B cell (primary cell): ENCODE data around the gene ELMOD3. TPM values are rescaled to one million over a fixed set of nuclear protein-coding genes. Genes with fewer than 3 reads are reported as not detected.

Experiments
- ATAC-seq: fragments of 200-7000 bp; cut with Tn5 transposase; one replicate; pipeline ENCODE4 v1.10.0; 2021; ENCODE audit warnings: low read depth, mild to moderate bottlenecking, moderate number of reproducible peaks, moderate library complexity
- CTCF ChIA-PET: fragments of 350-600 bp; sonication (Branson Sonifier 250); formaldehyde crosslinking; loops from one replicate; lab custom pipeline; 2021; ENCODE audit warnings: antibody characterized with exemption, inconsistent platforms; lab: Charles Lee
- POLR2A ChIA-PET: fragments of 350-600 bp; sonication (Branson Sonifier 250); formaldehyde crosslinking; loops from one replicate; lab custom pipeline; 2021; ENCODE audit warnings: antibody characterized with exemption; lab: Charles Lee
- DNase-seq: peaks from one replicate; pipeline ENCODE4 v3.0.0; 2013
- H2AFZ ChIP-seq: 2 replicates; pipeline ENCODE4 v1.6.1; 2012; ENCODE audit warnings: mild to moderate bottlenecking, low read depth, low read length; ENCODE audit not compliant: insufficient read depth, poor library complexity, severe bottlenecking
- H3K27ac ChIP-seq, 2 donors: 1 replicate in 1 of 2; 2 replicates in 1 of 2; pipeline ENCODE4 v1.5.1; 2012 to 2013; ENCODE audit warnings: low read length in 2 of 2, mild to moderate bottlenecking in 2 of 2, moderate library complexity in 1 of 2
- H3K27me3 ChIP-seq, 4 experiments: fragments of 200-600 bp in 1 of 4; sonication (generic) in 1 of 4; replicated peaks in 1 of 4; 1 replicate in 2 of 4; 2 replicates in 2 of 4; pipeline versions ENCODE4 v1.6.1 to v1.7.0; 2013 to 2016; ENCODE audit warnings: low read length in 3 of 4, mild to moderate bottlenecking in 2 of 4, mixed read lengths in 1 of 4, moderate library complexity in 1 of 4; ENCODE audit not compliant: insufficient read depth in 4 of 4, control insufficient read depth in 3 of 4; ENCODE audit errors: control extremely low read depth in 1 of 4
- H3K36me3 ChIP-seq, 2 experiments: replicated peaks in 1 of 2; 1 replicate in 1 of 2; 2 replicates in 1 of 2; pipeline versions ENCODE4 v1.6.1 to v1.7.1; 2013; ENCODE audit warnings: low read length in 1 of 2; ENCODE audit not compliant: insufficient read depth in 2 of 2, control insufficient read depth in 1 of 2; ENCODE audit errors: control extremely low read depth in 1 of 2, extremely low read depth in 1 of 2
- H3K4me1 ChIP-seq, 2 donors: fragments of 200-600 bp in 1 of 2; sonication (generic) in 1 of 2; 1 replicate in 1 of 2; 2 replicates in 1 of 2; pipeline versions ENCODE4 v1.5.1 to v1.6.1; 2013 to 2017; ENCODE audit warnings: low read length in 2 of 2; ENCODE audit not compliant: control insufficient read depth in 2 of 2, insufficient read depth in 2 of 2
- H3K4me2 ChIP-seq: replicated peaks from 2 replicates; pipeline ENCODE3; 2012; ENCODE audit warnings: mild to moderate bottlenecking, low read depth, low read length; ENCODE audit not compliant: poor library complexity, severe bottlenecking
- H3K4me3 ChIP-seq, 5 experiments: fragments of 200-600 bp in 1 of 5; sonication (generic) in 1 of 5; 1 replicate in 3 of 5; 2 replicates in 2 of 5; pipeline versions ENCODE4 v1.5.1 to v1.7.0; 2011 to 2016; ENCODE audit warnings: low read length in 4 of 5, mild to moderate bottlenecking in 4 of 5, low read depth in 2 of 5, control low read depth in 1 of 5, moderate library complexity in 1 of 5; ENCODE audit not compliant: insufficient read depth in 1 of 5; ENCODE audit errors: control extremely low read depth in 1 of 5, extremely low read depth in 1 of 5
- H3K79me2 ChIP-seq: fragments of 200-600 bp; sonication (generic); one replicate; pipeline ENCODE4 v1.6.0; 2016; ENCODE audit warnings: low read length; ENCODE audit not compliant: control insufficient read depth, insufficient read depth
- H3K9ac ChIP-seq: fragments of 200-600 bp; sonication (generic); 2 replicates; pipeline ENCODE4 v1.6.1; 2017; ENCODE audit warnings: mild to moderate bottlenecking, low read length, moderate library complexity
- H3K9me3 ChIP-seq, 3 donors: one replicate each; pipeline versions ENCODE4 v1.6.1 to v1.7.1; 2013; ENCODE audit warnings: low read length in 2 of 3; ENCODE audit not compliant: control insufficient read depth in 2 of 3, insufficient read depth in 1 of 3; ENCODE audit errors: control extremely low read depth in 1 of 3
- H4K20me1 ChIP-seq: 2 replicates; pipeline ENCODE4 v1.6.0; 2012; ENCODE audit warnings: mild to moderate bottlenecking, low read length; ENCODE audit not compliant: insufficient read depth, control insufficient read depth, poor library complexity, severe bottlenecking
- H3K27ac Mint-ChIP-seq: one replicate; pipeline ENCODE4 v1.8.0; 2021; ENCODE audit warnings: mixed read lengths
- H3K27me3 Mint-ChIP-seq: one replicate; pipeline ENCODE4 v1.8.0; 2021; ENCODE audit warnings: mixed read lengths
- H3K4me1 Mint-ChIP-seq: one replicate; pipeline ENCODE4 v1.8.0; 2021; ENCODE audit warnings: mixed read lengths
- H3K4me3 Mint-ChIP-seq: one replicate; pipeline ENCODE4 v1.8.0; 2021; ENCODE audit warnings: mixed read lengths
- H3K9me3 Mint-ChIP-seq: one replicate; pipeline ENCODE4 v1.8.0; 2022; ENCODE audit warnings: mixed read lengths; ENCODE audit not compliant: insufficient read depth
- EZH2 ChIP-seq: IDR thresholded peaks from 2 replicates; pipeline ENCODE4 v1.6.1; 2012; ENCODE audit warnings: borderline replicate concordance, low read depth, mild to moderate bottlenecking, moderate library complexity, low read length; ENCODE audit not compliant: insufficient read depth, poor library complexity, severe bottlenecking
- WGBS: methylation state at CpG from one replicate; pipeline ENCODE4 v1.1.5; 2013; ENCODE audit warnings: missing lambda C conversion rate; ENCODE audit not compliant: insufficient coverage; 5-methylcytosine and 5-hydroxymethylcytosine counted together
- intact Hi-C: fragments of 100-400 bp; cut with micrococcal nuclease; formaldehyde crosslinking; loops from one replicate; pipeline ENCODE4 v1.10.0; 2022
- polyA plus RNA-seq: library from polyadenylated mRNA; depleted of rRNA; stranded (reverse); fragments of >200 nt; gene quantifications from 2 replicates; pipeline ENCODE4 v1.2.3, GENCODE V29; 2012
- total RNA-seq, 2 donors: library from RNA; stranded (reverse); fragments of 120-200 nt in 1 of 2; gene quantifications; 1 replicate in 1 of 2; 2 replicates in 1 of 2; pipeline versions ENCODE4 v1.2.3 to v1.2.4, GENCODE V29; 2013 to 2022
- TF ChIP-seq, protein P1 (sequence below): fragments of 200-600 bp; IDR thresholded peaks from one replicate; pipeline ENCODE4 v1.8.0; 2022; ENCODE audit warnings: antibody characterized with exemption, mild to moderate bottlenecking

Gene ELMOD3
- total and polyA plus RNA-seq, 2 donors (not counting 1 experiment from before 2014, with no cell fraction given), result 34.3 to 57.6 TPM

DNA sequence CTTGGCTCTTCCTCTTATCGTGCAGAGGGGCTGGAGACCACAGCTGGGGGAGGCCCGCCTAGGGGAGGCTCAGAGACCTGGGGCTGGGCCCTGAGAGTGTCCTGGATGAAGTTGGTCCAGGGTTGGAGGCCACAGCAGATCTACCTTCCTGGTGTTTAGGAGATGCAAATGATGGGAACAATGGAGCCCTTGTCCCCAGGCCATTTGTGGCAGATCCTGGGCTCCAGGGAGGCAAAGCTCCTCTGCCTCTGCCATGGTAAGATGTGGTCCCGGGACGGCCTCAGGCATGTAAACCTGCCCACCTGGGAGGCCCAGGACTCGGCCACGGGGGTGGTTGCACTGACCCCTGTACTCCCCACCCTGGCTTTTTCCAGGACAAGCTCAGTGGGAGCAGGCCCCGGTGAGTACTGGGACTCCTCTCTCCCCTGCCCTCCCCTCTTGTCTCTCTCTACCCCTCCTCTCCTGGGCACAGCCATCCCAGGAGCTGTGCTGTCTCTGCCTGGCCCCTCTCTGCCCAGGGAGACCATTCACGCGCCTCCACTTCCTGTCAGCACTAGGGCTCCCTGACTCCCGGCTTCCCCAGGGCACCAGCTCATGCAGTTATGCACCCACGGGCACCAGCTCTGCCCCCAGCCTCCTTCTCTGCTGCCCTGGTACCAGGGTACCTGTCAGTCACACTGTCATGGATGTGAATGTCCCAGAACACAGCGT is 74.8 kb downstream of the ELMOD3 start:
- Histone ChIP-seq H3K9ac (no peak overlapping the region), H3K4me2 (no peak overlapping the region), H3K27me3 (no peaks in the 10 kb centered on the region), H3K79me2 (no peaks in the 10 kb centered on the region), H3K4me1 (peaks cover 0 to 2% of the 10 kb centered on the region in 2 donors), H3K4me3 (no peak overlapping the region), H3K27ac (no peak overlapping the region), H2AFZ (no peak overlapping the region), H3K9me3 (no peaks in the 10 kb centered on the region), H3K36me3 (no peaks in the 10 kb centered on the region), H4K20me1 (no peaks in the 10 kb centered on the region)
- DNase-seq, result no peak
- no peak for ATAC-seq
- Mint-ChIP-seq H3K27me3 (no peaks in the 10 kb centered on the region), H3K4me3 (no peak overlapping the region), H3K27ac (peak overlapping the region; percentile 20), H3K4me1 (no peaks in the 10 kb centered on the region), H3K9me3 (no peaks in the 10 kb centered on the region)
- intact Hi-C loops, result no loop called here
- ChIA-PET CTCF (interaction anchor here (1.3 to 1.6 kb wide), 2 partner anchors 9 to 121 kb away, joined by 5 to 7 read pairs; no protein-coding TSS in a partner anchor), POLR2A (interaction anchor here (0.6 to 1.4 kb wide), 2 partner anchors 8 to 69 kb away, joined by 4 to 6 read pairs; no protein-coding TSS in a partner anchor)
- 71% methylated on average over 12 of the region's 12 CpGs for WGBS
- TF ChIP-seq, protein P1, sequence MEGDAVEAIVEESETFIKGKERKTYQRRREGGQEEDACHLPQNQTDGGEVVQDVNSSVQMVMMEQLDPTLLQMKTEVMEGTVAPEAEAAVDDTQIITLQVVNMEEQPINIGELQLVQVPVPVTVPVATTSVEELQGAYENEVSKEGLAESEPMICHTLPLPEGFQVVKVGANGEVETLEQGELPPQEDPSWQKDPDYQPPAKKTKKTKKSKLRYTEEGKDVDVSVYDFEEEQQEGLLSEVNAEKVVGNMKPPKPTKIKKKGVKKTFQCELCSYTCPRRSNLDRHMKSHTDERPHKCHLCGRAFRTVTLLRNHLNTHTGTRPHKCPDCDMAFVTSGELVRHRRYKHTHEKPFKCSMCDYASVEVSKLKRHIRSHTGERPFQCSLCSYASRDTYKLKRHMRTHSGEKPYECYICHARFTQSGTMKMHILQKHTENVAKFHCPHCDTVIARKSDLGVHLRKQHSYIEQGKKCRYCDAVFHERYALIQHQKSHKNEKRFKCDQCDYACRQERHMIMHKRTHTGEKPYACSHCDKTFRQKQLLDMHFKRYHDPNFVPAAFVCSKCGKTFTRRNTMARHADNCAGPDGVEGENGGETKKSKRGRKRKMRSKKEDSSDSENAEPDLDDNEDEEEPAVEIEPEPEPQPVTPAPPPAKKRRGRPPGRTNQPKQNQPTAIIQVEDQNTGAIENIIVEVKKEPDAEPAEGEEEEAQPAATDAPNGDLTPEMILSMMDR, result no peak
- no peak for TF ChIP-seq EZH2

DNA sequence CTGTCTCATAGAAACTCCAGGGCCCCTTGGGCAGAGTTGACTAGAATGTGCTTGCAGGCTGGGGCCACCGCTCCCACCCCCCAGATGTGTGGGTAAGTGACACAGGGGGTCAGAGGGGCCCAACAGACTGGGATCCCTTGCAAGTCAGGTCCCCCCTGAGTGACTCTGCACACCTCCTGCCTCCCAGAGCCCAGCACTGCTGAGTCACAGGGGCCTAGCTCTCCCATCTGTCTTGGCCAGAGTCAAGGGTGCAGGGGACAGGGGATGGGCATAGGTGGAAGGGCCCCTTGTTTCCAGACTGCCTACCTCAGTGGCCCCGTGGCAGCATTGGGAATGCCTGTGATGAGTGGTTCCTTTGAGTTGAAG is 75.3 kb downstream of the ELMOD3 start:
- no peak overlapping the region for H3K4me3 ChIP-seq
- no peak overlapping the region for H3K27ac ChIP-seq
- peak overlapping the region; percentile 20 for H3K27ac Mint-ChIP-seq
- H2AFZ ChIP-seq, result no peak overlapping the region
- TF ChIP-seq, protein P1, result no peak
- no peak for TF ChIP-seq EZH2
- no peaks in the 10 kb centered on the region for H3K9me3 ChIP-seq
- 100% methylated on average over 1 of the region's 2 CpGs for WGBS
- H3K79me2 ChIP-seq, result no peaks in the 10 kb centered on the region
- no peaks in the 10 kb centered on the region for H3K9me3 Mint-ChIP-seq
- H3K9ac ChIP-seq, result no peak overlapping the region
- H4K20me1 ChIP-seq, result no peaks in the 10 kb centered on the region
- H3K4me2 ChIP-seq, result no peak overlapping the region
- ATAC-seq (no peak), DNase-seq (no peak)
- no peaks in the 10 kb centered on the region for H3K27me3 ChIP-seq
- H3K4me3 Mint-ChIP-seq, result no peak overlapping the region
- POLR2A ChIA-PET, result no interaction called here
- intact Hi-C loops, result no loop called here
- H3K36me3 ChIP-seq, result no peaks in the 10 kb centered on the region
- no peaks in the 10 kb centered on the region for H3K27me3 Mint-ChIP-seq
- CTCF ChIA-PET, result interaction anchor here (1.6 kb wide), 1 partner anchor 9 kb away, joined by 7 read pairs; no protein-coding TSS in a partner anchor
- peaks cover 3% of the 10 kb centered on the region for H3K4me1 Mint-ChIP-seq
- H3K4me1 ChIP-seq, result peaks cover 3 to 7% of the 10 kb centered on the region in 2 donors
